ENCODE measurements around the gene EPHB1. TPM values are rescaled to one million over a fixed set of nuclear protein-coding genes. Genes with fewer than 3 reads are reported as not detected.

The EPHB1 gene
- total and polyA plus RNA-seq, 2 of the 13 experiments (the other 11 are each of a cell fraction or from before 2014, with no cell fraction given), result 0.07 to 0.21 TPM

DNA sequence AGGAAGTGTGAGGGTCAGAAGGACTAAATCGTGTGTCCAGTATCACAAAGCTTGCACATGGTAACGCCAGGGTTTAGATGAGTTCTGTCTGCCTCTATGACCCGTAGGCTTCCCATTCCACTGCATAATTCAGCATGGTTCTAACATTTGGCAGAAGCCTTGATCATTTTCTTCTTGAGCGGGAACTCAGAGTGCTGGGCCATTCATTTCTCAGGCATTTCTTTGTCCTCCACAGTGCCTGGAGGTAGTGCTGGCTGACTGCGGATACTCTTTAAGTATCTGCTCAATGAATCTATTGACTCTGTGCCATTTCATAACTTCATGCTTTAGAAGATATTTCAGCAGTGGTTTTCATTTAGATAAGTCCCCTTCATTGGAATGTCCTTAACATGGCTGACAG, 370.2 kb downstream of the EPHB1 start:
- DNase-seq (ENCODE audit: low spot score), result no peak
- H3K27ac ChIP-seq (ENCODE audit: extremely low read length, insufficient read depth, low read length), result no peak overlapping the region
- no peaks in the 10 kb centered on the region for H3K4me1 ChIP-seq (ENCODE audit: insufficient read depth, low read length)
- H2AFZ ChIP-seq (ENCODE audit: low read length), result no peak overlapping the region
- intact Hi-C loops (cut with micrococcal nuclease; ENCODE audit: unreplicated experiment), result no loop called here
- POLR2A ChIA-PET, result no interaction called here
- H3K9me3 ChIP-seq (ENCODE audit: low read length), result no peaks in the 10 kb centered on the region
- no peaks in the 10 kb centered on the region for H3K79me2 ChIP-seq (ENCODE audit: insufficient read depth, low read length)
- no peak overlapping the region for H3K9ac ChIP-seq (ENCODE audit: insufficient read depth, low read depth, low read length)
- no peaks in the 10 kb centered on the region for H3K36me3 ChIP-seq (replicated peaks in 1 of 2; ENCODE audit: control insufficient read depth in 1 of 2, insufficient read depth in 2 of 2, low read length in 2 of 2)
- no peak overlapping the region for H3K4me3 ChIP-seq (replicated peaks in 1 of 3; ENCODE audit: insufficient read depth in 1 of 3, low read depth in 2 of 3, low read length in 3 of 3)
- no peaks in the 10 kb centered on the region for H4K20me1 ChIP-seq (ENCODE audit: insufficient read depth, low read length)
- no peak for FAIRE-seq
- no peak for TF ChIP-seq ZNF460 (CRISPR knock-in tag; IDR thresholded peaks at IDR 0.05; ENCODE audit: borderline replicate concordance)
- TF ChIP-seq, protein P1, sequence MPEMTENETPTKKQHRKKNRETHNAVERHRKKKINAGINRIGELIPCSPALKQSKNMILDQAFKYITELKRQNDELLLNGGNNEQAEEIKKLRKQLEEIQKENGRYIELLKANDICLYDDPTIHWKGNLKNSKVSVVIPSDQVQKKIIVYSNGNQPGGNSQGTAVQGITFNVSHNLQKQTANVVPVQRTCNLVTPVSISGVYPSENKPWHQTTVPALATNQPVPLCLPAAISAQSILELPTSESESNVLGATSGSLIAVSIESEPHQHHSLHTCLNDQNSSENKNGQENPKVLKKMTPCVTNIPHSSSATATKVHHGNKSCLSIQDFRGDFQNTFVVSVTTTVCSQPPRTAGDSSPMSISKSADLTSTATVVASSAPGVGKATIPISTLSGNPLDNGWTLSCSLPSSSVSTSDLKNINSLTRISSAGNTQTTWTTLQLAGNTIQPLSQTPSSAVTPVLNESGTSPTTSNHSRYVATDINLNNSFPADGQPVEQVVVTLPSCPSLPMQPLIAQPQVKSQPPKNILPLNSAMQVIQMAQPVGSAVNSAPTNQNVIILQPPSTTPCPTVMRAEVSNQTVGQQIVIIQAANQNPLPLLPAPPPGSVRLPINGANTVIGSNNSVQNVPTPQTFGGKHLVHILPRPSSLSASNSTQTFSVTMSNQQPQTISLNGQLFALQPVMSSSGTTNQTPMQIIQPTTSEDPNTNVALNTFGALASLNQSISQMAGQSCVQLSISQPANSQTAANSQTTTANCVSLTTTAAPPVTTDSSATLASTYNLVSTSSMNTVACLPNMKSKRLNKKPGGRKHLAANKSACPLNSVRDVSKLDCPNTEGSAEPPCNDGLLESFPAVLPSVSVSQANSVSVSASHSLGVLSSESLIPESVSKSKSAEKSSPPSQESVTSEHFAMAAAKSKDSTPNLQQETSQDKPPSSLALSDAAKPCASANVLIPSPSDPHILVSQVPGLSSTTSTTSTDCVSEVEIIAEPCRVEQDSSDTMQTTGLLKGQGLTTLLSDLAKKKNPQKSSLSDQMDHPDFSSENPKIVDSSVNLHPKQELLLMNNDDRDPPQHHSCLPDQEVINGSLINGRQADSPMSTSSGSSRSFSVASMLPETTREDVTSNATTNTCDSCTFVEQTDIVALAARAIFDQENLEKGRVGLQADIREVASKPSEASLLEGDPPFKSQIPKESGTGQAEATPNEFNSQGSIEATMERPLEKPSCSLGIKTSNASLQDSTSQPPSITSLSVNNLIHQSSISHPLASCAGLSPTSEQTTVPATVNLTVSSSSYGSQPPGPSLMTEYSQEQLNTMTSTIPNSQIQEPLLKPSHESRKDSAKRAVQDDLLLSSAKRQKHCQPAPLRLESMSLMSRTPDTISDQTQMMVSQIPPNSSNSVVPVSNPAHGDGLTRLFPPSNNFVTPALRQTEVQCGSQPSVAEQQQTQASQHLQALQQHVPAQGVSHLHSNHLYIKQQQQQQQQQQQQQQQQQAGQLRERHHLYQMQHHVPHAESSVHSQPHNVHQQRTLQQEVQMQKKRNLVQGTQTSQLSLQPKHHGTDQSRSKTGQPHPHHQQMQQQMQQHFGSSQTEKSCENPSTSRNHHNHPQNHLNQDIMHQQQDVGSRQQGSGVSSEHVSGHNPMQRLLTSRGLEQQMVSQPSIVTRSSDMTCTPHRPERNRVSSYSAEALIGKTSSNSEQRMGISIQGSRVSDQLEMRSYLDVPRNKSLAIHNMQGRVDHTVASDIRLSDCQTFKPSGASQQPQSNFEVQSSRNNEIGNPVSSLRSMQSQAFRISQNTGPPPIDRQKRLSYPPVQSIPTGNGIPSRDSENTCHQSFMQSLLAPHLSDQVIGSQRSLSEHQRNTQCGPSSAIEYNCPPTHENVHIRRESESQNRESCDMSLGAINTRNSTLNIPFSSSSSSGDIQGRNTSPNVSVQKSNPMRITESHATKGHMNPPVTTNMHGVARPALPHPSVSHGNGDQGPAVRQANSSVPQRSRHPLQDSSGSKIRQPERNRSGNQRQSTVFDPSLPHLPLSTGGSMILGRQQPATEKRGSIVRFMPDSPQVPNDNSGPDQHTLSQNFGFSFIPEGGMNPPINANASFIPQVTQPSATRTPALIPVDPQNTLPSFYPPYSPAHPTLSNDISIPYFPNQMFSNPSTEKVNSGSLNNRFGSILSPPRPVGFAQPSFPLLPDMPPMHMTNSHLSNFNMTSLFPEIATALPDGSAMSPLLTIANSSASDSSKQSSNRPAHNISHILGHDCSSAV (CRISPR knock-in tag; IDR thresholded peaks at IDR 0.05; ENCODE audit: borderline replicate concordance), result no peak
- TF ChIP-seq, protein P2, sequence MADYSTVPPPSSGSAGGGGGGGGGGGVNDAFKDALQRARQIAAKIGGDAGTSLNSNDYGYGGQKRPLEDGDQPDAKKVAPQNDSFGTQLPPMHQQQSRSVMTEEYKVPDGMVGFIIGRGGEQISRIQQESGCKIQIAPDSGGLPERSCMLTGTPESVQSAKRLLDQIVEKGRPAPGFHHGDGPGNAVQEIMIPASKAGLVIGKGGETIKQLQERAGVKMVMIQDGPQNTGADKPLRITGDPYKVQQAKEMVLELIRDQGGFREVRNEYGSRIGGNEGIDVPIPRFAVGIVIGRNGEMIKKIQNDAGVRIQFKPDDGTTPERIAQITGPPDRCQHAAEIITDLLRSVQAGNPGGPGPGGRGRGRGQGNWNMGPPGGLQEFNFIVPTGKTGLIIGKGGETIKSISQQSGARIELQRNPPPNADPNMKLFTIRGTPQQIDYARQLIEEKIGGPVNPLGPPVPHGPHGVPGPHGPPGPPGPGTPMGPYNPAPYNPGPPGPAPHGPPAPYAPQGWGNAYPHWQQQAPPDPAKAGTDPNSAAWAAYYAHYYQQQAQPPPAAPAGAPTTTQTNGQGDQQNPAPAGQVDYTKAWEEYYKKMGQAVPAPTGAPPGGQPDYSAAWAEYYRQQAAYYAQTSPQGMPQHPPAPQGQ (CRISPR knock-in tag; IDR thresholded peaks at IDR 0.05; ENCODE audit: borderline replicate concordance), result no peak
- TF ChIP-seq STAG1 (CRISPR knock-in tag; IDR thresholded peaks at IDR 0.05), result no peak
- no peak for TF ChIP-seq GZF1 (CRISPR knock-in tag; IDR thresholded peaks at IDR 0.05)
- no peak for TF ChIP-seq ZNF781 (CRISPR knock-in tag; IDR thresholded peaks at IDR 0.05; ENCODE audit: borderline replicate concordance, not compliant biosample characterization)
- CTCF ChIA-PET (ENCODE audit: low intra/inter-chr PET ratio, low total read pairs), result no interaction called here
- H3K4me2 ChIP-seq (ENCODE audit: low read depth, low read length), result no peak overlapping the region
- H3K27me3 ChIP-seq (ENCODE audit: control insufficient read depth in 1 of 2, insufficient read depth in 2 of 2, low read length in 2 of 2), result peaks cover 0 to 14% of the 10 kb centered on the region in 2 experiments; a peak in 1 of 5 replicates
- no peak for ATAC-seq
- BruUV-seq (replicated peaks), result no TSS peak
- 45% methylated on average over 5 of the region's 5 CpGs for WGBS (ENCODE audit: low lambda C conversion rate)
- in situ Hi-C loops (cut with HindIII; ENCODE audit: extremely low pct_ligation_motif_present, low pct_unique_long_range_greater_than_20kb), result no loop called here
